Adipocyte (in vitro differentiated cells): ENCODE data around the gene KCTD21.
A peak's percentile ranks its signal among the peaks of the same experiment; 100 is the strongest.

ENCODE experiments used
- DNase-seq: peaks from one replicate; pipeline ENCODE4 v3.0.0-alpha.2; 2015; ENCODE audit warnings: low read depth
- H3K27me3 ChIP-seq: replicated peaks from 2 replicates; pipeline ENCODE4 v1.7.0; 2013; ENCODE audit warnings: mild to moderate bottlenecking, low read length, moderate library complexity; ENCODE audit not compliant: control insufficient read depth, insufficient read depth
- H3K36me3 ChIP-seq: 2 replicates; pipeline ENCODE4 v1.7.0; 2013; ENCODE audit warnings: low read length, mild to moderate bottlenecking, moderate library complexity; ENCODE audit not compliant: control insufficient read depth, insufficient read depth, severe bottlenecking
- H3K4me1 ChIP-seq: 2 replicates; pipeline ENCODE4 v1.7.0; 2013; ENCODE audit warnings: mild to moderate bottlenecking, low read length, moderate library complexity; ENCODE audit not compliant: control insufficient read depth, insufficient read depth
- H3K4me3 ChIP-seq: 2 replicates; pipeline ENCODE4 v1.7.0; 2013; ENCODE audit warnings: mild to moderate bottlenecking, low read length, moderate library complexity
- H3K9ac ChIP-seq: 2 replicates; pipeline ENCODE4 v1.7.0; 2013; ENCODE audit warnings: mild to moderate bottlenecking, low read length, moderate library complexity
- H3K9me3 ChIP-seq: 2 replicates; pipeline ENCODE4 v1.7.0; 2013; ENCODE audit warnings: mild to moderate bottlenecking, low read length, moderate library complexity; ENCODE audit not compliant: control insufficient read depth

Gene KCTD21

DNA sequence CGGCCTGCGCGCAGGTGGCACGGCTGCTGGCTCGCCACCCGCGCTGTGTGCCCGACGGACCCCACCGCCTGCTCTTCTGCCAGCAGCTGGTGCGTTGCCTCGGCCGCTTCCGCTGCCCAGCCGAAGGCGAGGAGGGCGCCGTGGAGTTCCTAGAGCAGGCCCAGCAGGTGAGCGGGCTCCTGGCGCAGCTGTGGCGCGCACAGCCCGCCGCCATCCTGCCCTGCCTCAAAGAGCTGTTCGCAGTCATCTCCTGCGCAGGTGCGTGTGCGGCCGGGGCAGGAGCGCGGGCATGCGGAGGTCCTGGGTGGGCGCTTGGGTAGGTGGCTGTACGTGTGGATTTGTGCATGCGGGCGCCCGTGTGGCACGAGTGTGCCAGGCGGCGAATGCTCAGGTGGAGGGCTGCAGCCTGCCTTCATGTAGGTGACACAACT lies 8.2 kb upstream of the KCTD21 start:
- peaks cover 50% of the 10 kb centered on the region for H3K36me3 ChIP-seq

DNA sequence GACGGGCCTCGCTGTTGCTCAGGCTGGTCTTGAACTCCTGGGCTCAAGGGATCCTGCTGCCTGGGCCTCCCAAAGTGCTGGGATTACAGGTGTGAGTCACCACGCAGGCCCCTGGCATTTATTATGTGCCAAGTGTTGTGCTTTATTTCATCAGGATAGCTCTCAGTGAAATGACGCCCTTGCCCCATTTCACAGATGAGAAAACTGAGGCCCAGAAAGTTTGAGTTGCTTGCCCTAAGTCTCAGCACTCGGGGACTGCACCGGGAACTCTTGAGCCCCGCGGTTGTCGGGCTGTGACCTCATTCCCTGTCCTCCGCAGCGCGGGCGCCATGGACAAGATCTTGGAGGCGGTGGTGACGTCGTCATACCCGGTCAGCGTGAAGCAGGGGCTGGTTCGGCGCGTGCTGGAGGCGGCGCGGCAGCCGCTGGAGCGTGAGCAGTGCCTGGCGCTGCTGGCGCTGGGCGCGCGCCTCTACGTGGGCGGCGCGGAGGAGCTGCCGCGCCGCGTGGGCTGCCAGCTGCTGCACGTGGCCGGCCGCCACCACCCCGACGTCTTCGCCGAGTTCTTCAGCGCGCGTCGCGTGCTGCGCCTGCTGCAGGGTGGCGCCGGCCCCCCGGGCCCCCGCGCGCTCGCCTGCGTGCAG lies 7.6 kb upstream of the KCTD21 start:
- no peaks in the 10 kb centered on the region for H3K27me3 ChIP-seq
- H3K9me3 ChIP-seq, result no peaks in the 10 kb centered on the region
- no peak for DNase-seq
- H3K9ac ChIP-seq, result no peak overlapping the region
- H3K36me3 ChIP-seq, result peaks cover 44% of the 10 kb centered on the region
- H3K4me3 ChIP-seq, result no peak overlapping the region
- H3K4me1 ChIP-seq, result peaks cover 24% of the 10 kb centered on the region

More for the DNA sequence above, 8.2 kb upstream of the KCTD21 start:
- no peak overlapping the region for H3K4me3 ChIP-seq
- H3K27me3 ChIP-seq, result no peaks in the 10 kb centered on the region
- DNase-seq, result no peak
- no peaks in the 10 kb centered on the region for H3K9me3 ChIP-seq
- H3K4me1 ChIP-seq, result peaks cover 20% of the 10 kb centered on the region
- no peak overlapping the region for H3K9ac ChIP-seq

DNA sequence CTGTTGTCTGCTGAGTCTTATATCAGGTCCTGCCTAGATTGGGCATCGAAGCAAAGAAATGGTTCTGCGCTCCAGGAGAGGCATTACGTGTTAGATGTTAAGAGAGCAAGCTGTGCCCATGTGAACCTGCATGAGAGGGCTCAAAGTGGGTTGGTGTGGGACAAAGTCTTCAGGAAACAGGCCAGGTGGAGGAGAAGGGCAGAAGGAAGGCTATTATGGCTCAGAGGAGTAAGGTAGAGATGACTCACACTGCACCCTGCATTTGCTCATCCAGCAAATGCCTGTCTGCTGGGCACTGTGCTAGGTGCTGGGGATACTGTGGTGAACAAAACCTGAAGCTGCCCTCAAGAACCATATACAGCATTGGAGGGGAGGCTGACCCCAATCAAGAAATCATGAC lies 6.1 kb upstream of the KCTD21 start:
- Histone ChIP-seq H3K9me3 (no peaks in the 10 kb centered on the region), H3K9ac (no peak overlapping the region), H3K4me3 (no peak overlapping the region), H3K27me3 (no peaks in the 10 kb centered on the region), H3K36me3 (peaks cover 28% of the 10 kb centered on the region), H3K4me1 (peaks cover 38% of the 10 kb centered on the region)
- no peak for DNase-seq

DNA sequence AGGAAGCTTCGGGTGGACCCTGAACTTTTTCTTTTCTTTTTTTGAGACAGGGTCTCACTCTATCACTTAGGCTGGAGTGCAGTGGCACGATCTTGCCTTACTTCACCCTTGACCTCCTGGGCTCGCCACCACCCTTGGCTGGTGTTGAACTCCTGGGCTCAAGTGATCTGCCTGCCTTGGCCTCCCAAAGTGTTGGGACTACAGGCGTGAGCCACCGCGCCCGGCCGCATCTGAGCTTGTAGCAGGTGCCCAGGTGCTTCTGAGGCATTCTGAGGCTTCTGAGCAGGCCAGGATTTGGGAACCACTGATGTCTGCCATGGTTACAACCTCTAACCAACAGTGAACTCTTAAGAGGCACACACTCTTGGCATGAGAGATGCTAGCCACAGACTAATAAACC lies 5.4 kb upstream of the KCTD21 start:
- Histone ChIP-seq H3K36me3 (peaks cover 21% of the 10 kb centered on the region), H3K9ac (no peak overlapping the region), H3K27me3 (no peaks in the 10 kb centered on the region), H3K4me3 (no peak overlapping the region), H3K4me1 (peaks cover 42% of the 10 kb centered on the region), H3K9me3 (no peaks in the 10 kb centered on the region)
- no peak for DNase-seq

DNA sequence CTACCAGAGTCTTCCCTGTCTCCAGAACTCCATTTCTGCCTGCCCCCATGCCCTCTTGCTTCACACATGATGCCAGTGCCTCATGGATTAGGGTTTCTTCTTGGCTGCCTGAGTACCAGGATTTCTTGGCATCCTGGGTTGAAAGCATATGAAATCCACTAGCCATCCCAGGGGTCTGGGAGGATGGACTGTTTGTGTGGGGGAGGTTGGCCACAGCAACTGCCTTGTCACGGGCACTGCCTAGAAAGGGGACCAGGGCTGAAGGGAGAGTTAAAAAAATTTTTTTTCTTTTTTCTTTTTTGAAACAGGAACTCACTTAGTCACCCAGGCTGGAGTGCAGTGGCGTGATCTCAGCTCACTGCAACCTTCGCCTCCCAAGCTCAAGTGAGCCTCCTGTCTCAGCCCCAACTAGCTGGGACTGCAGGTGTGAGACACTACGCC lies 4.5 kb upstream of the KCTD21 start:
- Histone ChIP-seq H3K9me3 (no peaks in the 10 kb centered on the region), H3K4me3 (no peak overlapping the region), H3K36me3 (peaks cover 13% of the 10 kb centered on the region), H3K27me3 (no peaks in the 10 kb centered on the region), H3K4me1 (peaks cover 42% of the 10 kb centered on the region), H3K9ac (peak overlapping the region; percentile 28)
- DNase-seq, result peak; percentile 59

DNA sequence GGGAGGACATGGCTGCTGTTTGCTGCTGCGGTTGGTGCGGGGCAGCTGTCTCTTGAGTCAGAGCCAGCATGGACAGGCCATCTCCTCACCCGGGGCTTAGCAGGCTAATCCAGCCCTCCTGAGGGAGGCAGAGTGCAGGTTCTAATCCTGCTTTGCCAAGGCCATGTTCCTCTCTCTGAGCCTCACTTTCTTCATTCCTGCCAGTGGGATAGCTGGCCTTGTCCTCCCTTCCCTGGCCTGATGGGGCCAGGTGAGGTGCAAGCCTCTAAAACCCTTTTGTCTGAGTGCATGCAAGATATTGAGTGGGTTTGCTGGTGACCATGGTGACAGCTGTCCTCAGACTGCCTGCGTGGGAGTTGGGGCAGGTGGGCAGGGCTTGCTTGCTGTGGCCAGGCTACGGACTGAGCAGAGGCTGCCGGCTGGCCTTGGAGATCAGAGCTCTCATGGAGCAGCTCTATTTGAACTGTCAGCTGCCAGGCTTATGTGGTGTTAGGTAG lies 3.8 kb upstream of the KCTD21 start:
- Histone ChIP-seq H3K4me1 (peaks cover 46% of the 10 kb centered on the region), H3K36me3 (peaks cover 6% of the 10 kb centered on the region), H3K27me3 (no peaks in the 10 kb centered on the region), H3K9ac (peak overlapping the region; percentile 18), H3K9me3 (no peaks in the 10 kb centered on the region), H3K4me3 (peak overlapping the region; percentile 20)
- DNase-seq, result no peak

DNA sequence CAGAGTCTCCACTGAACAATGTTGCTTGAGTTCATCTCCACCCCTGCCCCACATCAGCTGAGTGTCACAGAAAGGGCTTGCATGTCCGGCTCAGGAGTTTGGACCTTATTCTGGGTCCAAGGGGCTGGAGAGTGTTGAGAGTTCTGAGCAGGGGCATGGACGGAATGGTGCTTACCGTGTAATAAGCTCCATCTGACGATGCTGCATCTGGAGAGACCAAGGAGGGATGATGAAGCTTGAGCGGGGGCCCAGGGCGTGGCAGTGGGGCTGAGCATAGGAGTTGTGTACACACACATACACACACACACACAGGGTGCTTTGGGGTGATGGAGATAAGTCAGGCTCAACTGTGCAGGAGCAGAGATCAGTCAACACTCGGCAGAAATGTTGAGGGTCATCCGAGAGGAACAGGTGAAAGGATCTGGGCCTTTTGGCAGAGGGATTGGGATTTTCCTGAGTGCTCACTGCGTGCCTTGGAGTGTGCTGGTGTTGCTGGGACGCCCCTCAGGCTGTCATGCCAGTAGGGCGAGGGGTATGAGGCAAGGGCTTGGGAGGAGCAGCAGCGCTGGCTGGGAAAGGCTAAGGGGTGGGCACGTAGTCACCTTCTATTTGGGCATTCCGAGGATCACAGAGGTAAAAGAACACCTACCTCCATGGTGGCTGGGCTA lies 2.6 kb upstream of the KCTD21 start:
- Histone ChIP-seq H3K36me3 (peaks cover 5% of the 10 kb centered on the region), H3K27me3 (no peaks in the 10 kb centered on the region), H3K9ac (no peak overlapping the region), H3K4me1 (peaks cover 58% of the 10 kb centered on the region), H3K4me3 (peak overlapping the region; percentile 95), H3K9me3 (no peaks in the 10 kb centered on the region)
- DNase-seq, result no peak

DNA sequence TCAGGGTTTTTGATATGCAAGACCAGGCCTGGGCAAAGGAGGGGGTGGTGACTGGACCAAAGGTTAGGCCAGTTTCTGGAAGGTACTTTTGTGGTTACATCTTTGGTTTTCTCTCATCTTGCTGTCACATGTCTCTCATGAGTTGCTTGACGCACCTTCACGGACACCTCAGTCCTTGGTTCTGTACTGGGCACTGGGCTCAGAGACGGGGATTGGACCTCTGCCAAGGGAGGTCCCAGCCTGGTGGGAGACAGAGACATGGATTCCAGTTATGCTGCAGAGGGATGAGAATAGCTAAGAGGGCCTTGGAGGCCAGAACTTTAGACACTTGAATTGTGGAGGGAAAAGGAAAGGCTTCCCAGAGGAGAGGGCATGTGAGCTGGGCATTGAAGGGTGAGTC lies 1.9 kb upstream of the KCTD21 start:
- H3K9me3 ChIP-seq, result no peaks in the 10 kb centered on the region
- DNase-seq, result no peak
- H3K27me3 ChIP-seq, result no peaks in the 10 kb centered on the region
- H3K9ac ChIP-seq, result peak overlapping the region; percentile 89
- H3K36me3 ChIP-seq, result peaks cover 5% of the 10 kb centered on the region
- H3K4me1 ChIP-seq, result peaks cover 64% of the 10 kb centered on the region
- peak overlapping the region; percentile 95 for H3K4me3 ChIP-seq

DNA sequence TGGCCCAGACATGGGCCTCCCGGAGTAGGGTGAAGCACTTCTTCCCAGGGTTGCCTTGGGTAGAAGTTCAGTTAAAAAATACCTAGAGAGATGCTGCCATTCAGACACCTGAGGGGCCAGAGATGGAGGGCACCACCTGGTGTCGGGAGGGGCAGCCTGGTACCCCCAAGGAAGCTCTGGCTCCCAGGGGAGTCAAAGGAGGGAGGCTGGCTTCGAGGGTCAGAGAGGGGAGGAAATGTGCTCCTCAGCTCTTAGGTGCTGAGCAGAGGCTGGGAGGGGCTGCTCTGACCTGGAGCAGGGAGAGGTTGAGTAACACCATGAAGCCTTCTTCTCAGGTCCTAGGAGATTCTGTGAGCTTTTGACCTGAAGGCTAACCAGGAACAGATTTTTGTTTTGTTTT lies 1.4 kb upstream of the KCTD21 start:
- Histone ChIP-seq H3K9ac (peak overlapping the region; percentile 89), H3K36me3 (peaks cover 5% of the 10 kb centered on the region), H3K4me3 (peak overlapping the region; percentile 95), H3K27me3 (no peaks in the 10 kb centered on the region), H3K9me3 (no peaks in the 10 kb centered on the region), H3K4me1 (peaks cover 69% of the 10 kb centered on the region)
- no peak for DNase-seq

DNA sequence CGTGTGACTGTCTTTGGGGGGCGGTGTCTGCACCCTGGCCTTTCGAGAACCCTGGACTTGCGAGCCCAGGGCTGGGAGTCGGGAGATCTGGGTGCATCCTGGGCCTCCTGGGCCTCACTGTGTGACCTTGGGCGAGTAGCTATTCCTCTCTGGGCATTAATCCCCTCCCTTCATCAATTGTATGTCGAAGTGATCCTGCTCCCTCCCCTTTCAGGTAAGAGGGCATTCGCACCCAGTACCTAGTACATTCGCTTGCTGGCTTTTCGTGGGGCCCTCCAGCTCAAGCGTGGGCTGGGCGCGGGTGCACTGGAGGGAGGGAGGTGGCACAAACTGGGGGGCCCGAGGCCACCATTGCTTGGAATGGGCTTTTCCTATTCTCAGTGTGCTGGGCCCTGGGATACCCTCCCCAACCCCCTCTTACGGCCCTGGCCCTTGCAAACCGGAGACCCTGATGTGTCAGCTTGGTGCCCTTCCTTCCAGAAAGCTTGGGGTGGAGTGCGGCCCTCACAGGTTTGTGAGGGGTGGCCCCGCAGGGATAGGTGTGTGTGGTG lies 823 bp upstream of the KCTD21 start:
- Histone ChIP-seq H3K36me3 (peaks cover 5% of the 10 kb centered on the region), H3K9ac (peak overlapping the region; percentile 89), H3K9me3 (no peaks in the 10 kb centered on the region), H3K27me3 (no peaks in the 10 kb centered on the region), H3K4me1 (peaks cover 70% of the 10 kb centered on the region), H3K4me3 (peak overlapping the region; percentile 95)
- DNase-seq, result no peak
